ENCODE results near the gene PLD2.

GRCh38 chr17:4833941-4834680 is 27.2 kb downstream of the PLD2 start:
- TF ChIP-seq, protein P1, sequence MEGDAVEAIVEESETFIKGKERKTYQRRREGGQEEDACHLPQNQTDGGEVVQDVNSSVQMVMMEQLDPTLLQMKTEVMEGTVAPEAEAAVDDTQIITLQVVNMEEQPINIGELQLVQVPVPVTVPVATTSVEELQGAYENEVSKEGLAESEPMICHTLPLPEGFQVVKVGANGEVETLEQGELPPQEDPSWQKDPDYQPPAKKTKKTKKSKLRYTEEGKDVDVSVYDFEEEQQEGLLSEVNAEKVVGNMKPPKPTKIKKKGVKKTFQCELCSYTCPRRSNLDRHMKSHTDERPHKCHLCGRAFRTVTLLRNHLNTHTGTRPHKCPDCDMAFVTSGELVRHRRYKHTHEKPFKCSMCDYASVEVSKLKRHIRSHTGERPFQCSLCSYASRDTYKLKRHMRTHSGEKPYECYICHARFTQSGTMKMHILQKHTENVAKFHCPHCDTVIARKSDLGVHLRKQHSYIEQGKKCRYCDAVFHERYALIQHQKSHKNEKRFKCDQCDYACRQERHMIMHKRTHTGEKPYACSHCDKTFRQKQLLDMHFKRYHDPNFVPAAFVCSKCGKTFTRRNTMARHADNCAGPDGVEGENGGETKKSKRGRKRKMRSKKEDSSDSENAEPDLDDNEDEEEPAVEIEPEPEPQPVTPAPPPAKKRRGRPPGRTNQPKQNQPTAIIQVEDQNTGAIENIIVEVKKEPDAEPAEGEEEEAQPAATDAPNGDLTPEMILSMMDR (IDR thresholded peaks at IDR 0.05; ENCODE audit: insufficient read depth, low read length, poor library complexity, severe bottlenecking), result no peak
- no peak for TF ChIP-seq EZH2phosphoT487 (conservative IDR thresholded peaks at IDR 0.05; ENCODE audit: low read length)
